Activated CD4-positive, alpha-beta memory T cell treated with anti-CD3 and anti-CD28 coated beads, Interleukin-2, amount 10 ng/mL, durations not matched to agents 7 days and 5 days (primary cell): ENCODE results near the gene NSDHL. TPM values are rescaled to one million over a fixed set of nuclear protein-coding genes. Genes with fewer than 3 reads are reported as not detected.

Experiments used
- CTCF ChIA-PET: fragments of 350-600 bp; sonication (Branson Sonifier 250); formaldehyde crosslinking; loops from one replicate; lab custom pipeline; 2021; ENCODE audit warnings: antibody characterized with exemption, inconsistent platforms; lab: Charles Lee
- POLR2A ChIA-PET: fragments of 350-600 bp; sonication (Branson Sonifier 250); formaldehyde crosslinking; loops from one replicate; lab custom pipeline; 2021; ENCODE audit warnings: antibody characterized with exemption; lab: Charles Lee
- DNase-seq: peaks from one replicate; pipeline ENCODE4 v3.0.0-alpha.2; 2020
- H3K27ac Mint-ChIP-seq: one replicate; pipeline ENCODE4 v1.8.0; 2021; ENCODE audit warnings: mild to moderate bottlenecking, mixed read lengths
- H3K27me3 Mint-ChIP-seq: one replicate; pipeline ENCODE4 v1.8.0; 2021; ENCODE audit warnings: mixed read lengths
- H3K36me3 Mint-ChIP-seq: one replicate; pipeline ENCODE4 v1.8.0; 2021; ENCODE audit warnings: low read depth, mixed read lengths
- H3K4me1 Mint-ChIP-seq: one replicate; pipeline ENCODE4 v1.8.0; 2021; ENCODE audit warnings: mixed read lengths
- H3K4me3 Mint-ChIP-seq: one replicate; pipeline ENCODE4 v1.8.0; 2021; ENCODE audit warnings: mild to moderate bottlenecking, mixed read lengths
- H3K9me3 Mint-ChIP-seq: one replicate; pipeline ENCODE4 v1.8.0; 2021; ENCODE audit warnings: mixed read lengths
- total RNA-seq, 2 experiments: library from RNA; stranded (reverse); gene quantifications; one replicate each; pipeline ENCODE4 v1.2.3, GENCODE V29; 2021

The NSDHL gene
- total RNA-seq, 2 experiments from 2014 or later: 17.0 to 18.6 TPM

- CTCF ChIA-PET: no interaction called here
- Mint-ChIP-seq H3K4me1 (no peaks in the 10 kb centered on the region), H3K27ac (no peak overlapping the region), H3K4me3 (no peak overlapping the region), H3K36me3 (no peaks in the 10 kb centered on the region), H3K27me3 (peaks cover 28% of the 10 kb centered on the region), H3K9me3 (no peaks in the 10 kb centered on the region)
- POLR2A ChIA-PET: no interaction called here
- DNase-seq: no peak
Observed at GRCh38 chrX:152886716-152887115, 55.9 kb downstream of the NSDHL start.

DNA sequence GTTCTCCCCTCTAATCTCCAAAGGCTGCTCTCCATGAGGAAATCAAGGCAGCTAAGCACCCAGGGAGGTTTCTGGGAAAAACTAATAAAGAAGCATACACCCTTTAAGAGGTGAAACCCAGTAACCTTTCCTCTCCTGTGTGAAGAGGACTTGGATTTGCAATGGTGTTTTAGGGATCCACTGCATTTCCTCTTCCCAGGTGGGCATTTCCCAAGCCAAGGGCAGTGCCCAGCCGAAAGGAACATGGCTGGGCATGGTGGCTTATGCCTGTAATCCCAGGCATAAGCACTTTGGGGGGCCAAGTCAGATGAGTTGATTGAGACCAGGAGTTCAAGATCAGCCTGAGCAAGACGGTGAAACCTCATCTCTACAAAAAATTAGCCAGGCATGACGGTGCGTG, 61.6 kb downstream of the NSDHL start:
- Mint-ChIP-seq H3K27me3 (peaks cover 40% of the 10 kb centered on the region), H3K36me3 (no peaks in the 10 kb centered on the region), H3K4me3 (no peak overlapping the region), H3K27ac (no peak overlapping the region), H3K9me3 (no peaks in the 10 kb centered on the region), H3K4me1 (no peaks in the 10 kb centered on the region)
- CTCF ChIA-PET: no interaction called here
- DNase-seq: no peak
- POLR2A ChIA-PET: no interaction called here

GRCh38 chrX:152892999-152893891, 62.4 kb downstream of the NSDHL start:
- CTCF ChIA-PET: no interaction called here
- Mint-ChIP-seq H3K4me3 (no peak overlapping the region), H3K4me1 (no peaks in the 10 kb centered on the region), H3K27ac (no peak overlapping the region), H3K36me3 (no peaks in the 10 kb centered on the region), H3K27me3 (peaks cover 38% of the 10 kb centered on the region), H3K9me3 (no peaks in the 10 kb centered on the region)
- DNase-seq: no peak
- POLR2A ChIA-PET: no interaction called here

GRCh38 chrX:152893980-152894610, 63.2 kb downstream of the NSDHL start:
- ChIA-PET CTCF (no interaction called here), POLR2A (no interaction called here)
- Mint-ChIP-seq H3K27me3 (peaks cover 34% of the 10 kb centered on the region), H3K4me1 (no peaks in the 10 kb centered on the region), H3K4me3 (no peak overlapping the region), H3K9me3 (no peaks in the 10 kb centered on the region), H3K36me3 (no peaks in the 10 kb centered on the region), H3K27ac (no peak overlapping the region)
- DNase-seq: no peak

- POLR2A ChIA-PET: no interaction called here
- DNase-seq: no peak
- Mint-ChIP-seq H3K4me1 (no peaks in the 10 kb centered on the region), H3K27ac (no peak overlapping the region), H3K27me3 (peaks cover 25% of the 10 kb centered on the region), H3K36me3 (no peaks in the 10 kb centered on the region), H3K4me3 (no peak overlapping the region), H3K9me3 (no peaks in the 10 kb centered on the region)
- CTCF ChIA-PET: no interaction called here
Observed at GRCh38 chrX:152895121-152895520, 64.3 kb downstream of the NSDHL start.

- Mint-ChIP-seq H3K27me3 (peaks cover 22% of the 10 kb centered on the region), H3K4me3 (no peak overlapping the region), H3K36me3 (no peaks in the 10 kb centered on the region), H3K9me3 (no peaks in the 10 kb centered on the region), H3K27ac (no peak overlapping the region), H3K4me1 (no peaks in the 10 kb centered on the region)
- ChIA-PET POLR2A (no interaction called here), CTCF (no interaction called here)
- DNase-seq: no peak
Observed at GRCh38 chrX:152895724-152896420, 65.0 kb downstream of the NSDHL start.

DNA sequence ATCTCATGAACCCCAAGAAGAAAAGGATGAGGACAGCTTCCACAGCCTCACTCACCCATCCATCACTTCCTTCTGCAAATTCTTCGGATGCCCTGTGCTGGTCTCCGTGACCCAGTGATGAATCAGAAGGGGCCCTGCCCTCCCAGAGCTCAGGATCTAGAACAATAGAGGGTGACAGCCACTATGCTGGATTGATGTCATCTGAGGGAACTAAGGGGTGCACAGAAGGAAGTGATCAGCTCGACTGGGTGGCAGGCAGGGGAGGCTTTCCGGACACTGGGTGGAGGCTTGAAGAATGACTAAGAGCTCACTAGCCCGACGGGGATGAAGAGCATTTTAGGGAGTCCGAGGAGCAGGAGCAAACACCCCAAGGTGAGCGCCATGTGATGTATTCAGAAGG, 65.6 kb downstream of the NSDHL start:
- no peak overlapping the region for H3K4me3 Mint-ChIP-seq
- no peaks in the 10 kb centered on the region for H3K9me3 Mint-ChIP-seq
- H3K27ac Mint-ChIP-seq: no peak overlapping the region
- no peaks in the 10 kb centered on the region for H3K4me1 Mint-ChIP-seq
- ChIA-PET POLR2A (no interaction called here), CTCF (no interaction called here)
- H3K27me3 Mint-ChIP-seq: peaks cover 16% of the 10 kb centered on the region
- no peak for DNase-seq
- H3K36me3 Mint-ChIP-seq: no peaks in the 10 kb centered on the region

- Mint-ChIP-seq H3K4me3 (no peak within 1 kb of the TSS), H3K36me3 (no peaks in the 10 kb centered on the region), H3K4me1 (no peaks in the 10 kb centered on the region), H3K9me3 (no peaks in the 10 kb centered on the region), H3K27me3 (peaks cover 15% of the 10 kb centered on the region), H3K27ac (no peak within 1 kb of the TSS)
- ChIA-PET POLR2A (no interaction called here), CTCF (no interaction called here)
- DNase-seq: no peak
Observed at GRCh38 chrX:152897222-152898131, 66.6 kb downstream of the NSDHL start, which contains the start of gene ZNF185. Gene ZNF185, plus strand, starts transcription at chrX:152898067. Its CDS starts 16,423 bp downstream, at chrX:152914490.

- no peak overlapping the region for H3K27ac Mint-ChIP-seq
- peaks cover 15% of the 10 kb centered on the region for H3K27me3 Mint-ChIP-seq
- ChIA-PET POLR2A (no interaction called here), CTCF (interaction anchor here (1.2 kb wide), 1 partner anchor 27 kb away, joined by 3 read pairs; no protein-coding TSS in a partner anchor)
- H3K9me3 Mint-ChIP-seq: no peaks in the 10 kb centered on the region
- no peak for DNase-seq
- H3K36me3 Mint-ChIP-seq: no peaks in the 10 kb centered on the region
- H3K4me3 Mint-ChIP-seq: no peak overlapping the region
- H3K4me1 Mint-ChIP-seq: no peaks in the 10 kb centered on the region
Observed at GRCh38 chrX:152898442-152898841, 67.6 kb downstream of the NSDHL start.

DNA sequence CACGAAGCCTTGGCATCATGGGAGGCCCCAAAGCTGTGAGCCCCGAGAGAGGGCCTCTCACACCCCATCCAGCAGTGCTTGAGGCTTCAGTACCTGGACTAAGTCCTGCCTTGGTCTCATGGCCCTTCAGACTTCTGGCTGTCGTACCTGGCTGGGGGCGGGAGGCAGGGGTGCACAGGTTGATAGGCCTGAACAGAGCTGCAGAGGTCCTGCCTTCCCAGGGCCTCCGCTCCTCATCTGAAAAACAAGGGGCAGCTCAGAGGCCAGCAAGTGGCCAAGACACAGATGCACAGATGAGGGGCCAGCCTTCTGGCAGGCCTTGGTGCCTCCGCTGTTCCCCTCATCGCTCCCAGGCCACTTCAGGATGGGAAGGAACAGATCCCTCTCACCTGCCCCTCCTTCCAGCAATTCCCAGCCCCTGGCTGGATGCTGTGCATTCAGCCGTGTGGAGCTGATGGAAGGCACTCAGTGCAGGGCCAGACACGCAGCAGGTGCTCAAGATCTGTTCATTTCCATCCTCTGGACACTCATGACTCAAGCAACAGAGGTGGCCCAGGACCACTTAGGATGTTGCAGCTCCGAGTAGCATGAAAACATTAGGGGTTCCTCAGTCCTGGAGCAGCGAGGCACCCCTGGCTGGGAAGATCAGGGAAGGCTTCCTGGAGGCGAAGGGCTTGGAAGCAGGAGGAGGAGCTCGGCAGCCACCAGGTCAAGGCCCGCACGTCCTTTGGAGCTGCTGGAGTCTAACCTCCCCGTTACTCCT, 68.4 kb downstream of the NSDHL start:
- Mint-ChIP-seq H3K9me3 (no peaks in the 10 kb centered on the region), H3K27ac (no peak overlapping the region), H3K4me1 (no peaks in the 10 kb centered on the region), H3K36me3 (no peaks in the 10 kb centered on the region), H3K27me3 (peaks cover 15% of the 10 kb centered on the region), H3K4me3 (no peak overlapping the region)
- ChIA-PET CTCF (interaction anchor here (1.2 to 1.4 kb wide), 2 partner anchors 14 to 26 kb away, joined by 3 to 4 read pairs; no protein-coding TSS in a partner anchor), POLR2A (no interaction called here)
- DNase-seq: no peak

DNA sequence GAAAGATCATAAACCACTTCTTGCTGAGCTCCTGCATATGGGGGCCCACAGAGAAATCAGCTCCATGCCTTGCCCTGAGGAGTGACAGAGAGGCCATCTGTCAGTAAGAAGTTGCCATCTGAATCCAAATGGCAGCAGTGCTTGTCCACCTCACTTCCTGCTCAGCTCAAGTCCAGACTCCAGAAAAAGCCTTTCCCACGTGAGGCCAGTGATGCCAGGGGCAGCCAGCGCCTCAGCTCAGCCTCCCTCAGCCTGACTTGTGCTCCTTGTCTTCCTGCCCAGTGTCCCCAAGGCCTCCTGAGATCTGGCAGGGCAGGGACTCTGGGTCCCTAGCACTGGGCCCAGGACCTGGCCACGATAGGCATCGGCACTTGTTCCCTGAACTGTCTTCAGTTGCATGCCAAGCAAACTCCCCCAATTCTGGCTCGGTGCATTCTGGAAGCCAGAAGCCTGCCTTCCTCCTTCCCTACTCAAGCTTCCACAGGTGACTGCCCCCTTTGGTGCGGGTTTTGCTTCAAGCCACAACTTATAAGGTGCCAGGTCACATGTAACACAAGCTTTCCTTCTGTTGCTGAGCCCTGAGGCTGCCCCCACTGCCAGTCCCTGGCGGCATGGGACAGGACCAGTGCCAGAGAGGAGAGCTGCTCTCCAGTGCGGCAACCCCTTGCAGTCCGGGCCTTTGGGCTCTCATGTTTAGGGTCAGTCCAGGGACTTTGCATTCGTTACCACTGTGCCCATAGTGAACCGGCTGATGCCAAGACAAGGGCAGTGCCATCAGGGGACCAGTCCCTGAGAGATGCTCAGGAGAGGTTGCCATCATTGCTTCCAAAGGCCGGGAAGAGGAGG, 69.2 kb downstream of the NSDHL start:
- ChIA-PET POLR2A (no interaction called here), CTCF (interaction anchor here (1.4 kb wide), 1 partner anchor 13 kb away, joined by 4 read pairs; no protein-coding TSS in a partner anchor)
- no peak for DNase-seq
- Mint-ChIP-seq H3K27ac (no peak overlapping the region), H3K9me3 (no peaks in the 10 kb centered on the region), H3K4me1 (no peaks in the 10 kb centered on the region), H3K4me3 (no peak overlapping the region), H3K36me3 (no peaks in the 10 kb centered on the region), H3K27me3 (peaks cover 15% of the 10 kb centered on the region)
